Karpas-422 (cell line): ENCODE measurements around the gene FNTB. TPM values are rescaled to one million over a fixed set of nuclear protein-coding genes. Genes with fewer than 3 reads are reported as not detected.

Source experiments
- DNase-seq: peaks from one replicate; pipeline ENCODE4 v3.0.0-alpha.2; 2015
- H2AFZ ChIP-seq: fragments of 200-600 bp; sonication (generic); 2 replicates; pipeline ENCODE4 v1.6.1; 2014; ENCODE audit warnings: antibody characterized with exemption, low read length, mixed read lengths
- H3K27ac ChIP-seq: fragments of 200-600 bp; sonication (generic); 2 replicates; pipeline ENCODE4 v1.5.1; 2014; ENCODE audit warnings: mild to moderate bottlenecking, low read length, moderate library complexity
- H3K27me3 ChIP-seq: fragments of 200-600 bp; sonication (generic); 2 replicates; pipeline ENCODE4 v1.6.1; 2014; ENCODE audit warnings: low read length, mixed read lengths
- H3K36me3 ChIP-seq: fragments of 200-600 bp; sonication (generic); 2 replicates; pipeline ENCODE4 v1.6.1; 2014; ENCODE audit warnings: low read length, mixed read lengths; ENCODE audit not compliant: insufficient read depth
- H3K4me1 ChIP-seq: fragments of 200-600 bp; sonication (generic); 2 replicates; pipeline ENCODE4 v1.6.1; 2014; ENCODE audit warnings: mild to moderate bottlenecking, low read length, mixed read lengths
- H3K4me2 ChIP-seq: fragments of 200-600 bp; sonication (generic); 2 replicates; pipeline ENCODE4 v1.6.1; 2014; ENCODE audit warnings: low read length, low read depth, mild to moderate bottlenecking; ENCODE audit not compliant: poor library complexity, severe bottlenecking
- H3K4me3 ChIP-seq: fragments of 200-600 bp; sonication (generic); 2 replicates; pipeline ENCODE4 v1.5.1; 2014; ENCODE audit warnings: mild to moderate bottlenecking, antibody characterized with exemption, low read length, mixed read lengths
- H3K79me2 ChIP-seq: fragments of 200-600 bp; sonication (generic); 2 replicates; pipeline ENCODE4 v1.6.1; 2014; ENCODE audit warnings: mild to moderate bottlenecking, low read length, mixed read lengths
- H3K9ac ChIP-seq: fragments of 200-600 bp; sonication (generic); 2 replicates; pipeline ENCODE4 v1.6.0; 2014; ENCODE audit warnings: low read length
- H3K9me2 ChIP-seq: fragments of 200-600 bp; sonication (generic), shearing (Covaris generic); replicated peaks from 2 replicates; pipeline ENCODE4 v1.6.0; 2014; ENCODE audit warnings: mild to moderate bottlenecking, low read length, moderate library complexity; ENCODE audit not compliant: insufficient read depth
- H3K9me3 ChIP-seq: fragments of 300-700, 200-600 bp; sonication (generic); 2 replicates; pipeline ENCODE4 v1.6.1; 2014; ENCODE audit warnings: low read length, mixed read lengths
- H4K20me1 ChIP-seq: fragments of 200-600 bp; sonication (generic); 2 replicates; pipeline ENCODE4 v1.6.1; 2014; ENCODE audit warnings: mild to moderate bottlenecking, antibody characterized with exemption, low read length, low read depth; ENCODE audit not compliant: insufficient read depth
- small RNA-seq: library from RNA; depleted of rRNA; stranded (forward); fragments of <200 nt; gene quantifications from one replicate; pipeline ENCODE3, GENCODE V24; 2014
- total RNA-seq: library from RNA; depleted of rRNA; stranded (reverse); fragments of >200 nt; shearing (Covaris generic); gene quantifications from 2 replicates; pipeline ENCODE4 v1.2.3, GENCODE V29; 2014; ENCODE audit warnings: low replicate concordance; rRNA removed

The FNTB gene
- total RNA-seq, 1 experiment from 2014 or later = 16.0 TPM

DNA sequence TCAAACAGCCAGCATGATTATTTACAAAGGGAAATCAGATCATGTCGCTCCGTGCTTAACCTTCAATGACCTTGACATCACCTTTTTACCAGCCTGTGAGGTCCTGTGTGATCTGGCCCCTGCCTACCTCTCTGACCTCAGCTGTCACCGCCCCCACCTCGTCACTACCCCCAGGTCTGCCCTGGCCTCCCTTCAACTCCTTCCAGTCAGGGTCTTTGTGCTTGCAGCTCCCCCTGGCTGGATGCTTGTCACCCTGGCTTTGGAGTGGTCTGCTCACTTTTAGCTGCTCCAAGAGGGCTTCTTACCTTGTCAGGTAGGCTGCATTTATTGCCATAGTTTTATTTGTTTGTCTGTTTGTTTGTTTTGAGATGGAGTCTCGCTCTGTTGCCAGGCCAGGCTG lies 123.8 kb downstream of the FNTB start:
- Histone ChIP-seq H3K9me2 (no peaks in the 10 kb centered on the region), H3K27ac (no peak overlapping the region), H3K4me2 (no peak overlapping the region), H3K4me3 (no peak overlapping the region), H3K36me3 (no peaks in the 10 kb centered on the region), H3K79me2 (no peaks in the 10 kb centered on the region), H2AFZ (no peak overlapping the region), H3K9me3 (no peaks in the 10 kb centered on the region), H4K20me1 (no peaks in the 10 kb centered on the region), H3K27me3 (no peaks in the 10 kb centered on the region), H3K9ac (no peak overlapping the region), H3K4me1 (peaks cover 15% of the 10 kb centered on the region)
- DNase-seq = no peak

Small RNAs within 50 kb of the gene (small RNA-seq; reads per million reads assigned to genes)
- 0.36 reads per million for gene MIR4706

Other genes starting within 250 kb of the FNTB start
- gene SPTB, start 107.0 kb upstream of the FNTB start, total RNA-seq = not detected in 2 replicates
- gene CHURC1, start 72.4 kb upstream of the FNTB start, total RNA-seq = 84.9 and 136 TPM in 2 replicates
- gene GPX2, start 44.1 kb upstream of the FNTB start, total RNA-seq = not detected in 2 replicates
- gene RAB15, start 14.6 kb upstream of the FNTB start, total RNA-seq = 0.83 and 1.2 TPM in 2 replicates
- gene MAX, start 115.6 kb downstream of the FNTB start, total RNA-seq = 107 and 124 TPM in 2 replicates